ENCODE data around the gene EPS8L2.
"Not testable (repeated sequence)": the region's sequence is repeated elsewhere in the genome, so short reads cannot be mapped to it uniquely, and the experiment has no call there.

Gene EPS8L2

GRCh38 chr11:737366-737765, 31.3 kb downstream of the EPS8L2 start:
- H2AFZ ChIP-seq (ENCODE audit: low read depth) = no peak overlapping the region

GRCh38 chr11:737899-738298, 31.9 kb downstream of the EPS8L2 start:
- not testable (repeated sequence) for H2AFZ ChIP-seq (ENCODE audit: low read depth); H3K4me1 ChIP-seq (ENCODE audit: low read depth, poor library complexity, severe bottlenecking); H3K4me3 ChIP-seq (IDR thresholded peaks at IDR 0.05; ENCODE audit: insufficient read depth, low read depth, low read length); H3K4me2 ChIP-seq; H3K79me2 ChIP-seq (ENCODE audit: insufficient read depth, low read depth); H4K20me1 ChIP-seq (ENCODE audit: insufficient read depth); H3K36me3 ChIP-seq (ENCODE audit: insufficient read depth); H3K9ac ChIP-seq; H3K27ac ChIP-seq
- H3K27me3 ChIP-seq (ENCODE audit: insufficient read depth, low read depth) = peaks cover 33% of the 10 kb centered on the region

More at GRCh38 chr11:737366-737765, 31.3 kb downstream of the EPS8L2 start:
- H4K20me1 ChIP-seq (ENCODE audit: insufficient read depth) = no peaks in the 10 kb centered on the region
- H3K27ac ChIP-seq = no peak overlapping the region
- H3K4me1 ChIP-seq (ENCODE audit: low read depth, poor library complexity, severe bottlenecking) = no peaks in the 10 kb centered on the region
- H3K27me3 ChIP-seq (ENCODE audit: insufficient read depth, low read depth) = peaks cover 38% of the 10 kb centered on the region
- no peak overlapping the region for H3K4me3 ChIP-seq (IDR thresholded peaks at IDR 0.05; ENCODE audit: insufficient read depth, low read depth, low read length)
- H3K79me2 ChIP-seq (ENCODE audit: insufficient read depth, low read depth) = no peaks in the 10 kb centered on the region
- no peaks in the 10 kb centered on the region for H3K36me3 ChIP-seq (ENCODE audit: insufficient read depth)
- TF ChIP-seq, protein P1, sequence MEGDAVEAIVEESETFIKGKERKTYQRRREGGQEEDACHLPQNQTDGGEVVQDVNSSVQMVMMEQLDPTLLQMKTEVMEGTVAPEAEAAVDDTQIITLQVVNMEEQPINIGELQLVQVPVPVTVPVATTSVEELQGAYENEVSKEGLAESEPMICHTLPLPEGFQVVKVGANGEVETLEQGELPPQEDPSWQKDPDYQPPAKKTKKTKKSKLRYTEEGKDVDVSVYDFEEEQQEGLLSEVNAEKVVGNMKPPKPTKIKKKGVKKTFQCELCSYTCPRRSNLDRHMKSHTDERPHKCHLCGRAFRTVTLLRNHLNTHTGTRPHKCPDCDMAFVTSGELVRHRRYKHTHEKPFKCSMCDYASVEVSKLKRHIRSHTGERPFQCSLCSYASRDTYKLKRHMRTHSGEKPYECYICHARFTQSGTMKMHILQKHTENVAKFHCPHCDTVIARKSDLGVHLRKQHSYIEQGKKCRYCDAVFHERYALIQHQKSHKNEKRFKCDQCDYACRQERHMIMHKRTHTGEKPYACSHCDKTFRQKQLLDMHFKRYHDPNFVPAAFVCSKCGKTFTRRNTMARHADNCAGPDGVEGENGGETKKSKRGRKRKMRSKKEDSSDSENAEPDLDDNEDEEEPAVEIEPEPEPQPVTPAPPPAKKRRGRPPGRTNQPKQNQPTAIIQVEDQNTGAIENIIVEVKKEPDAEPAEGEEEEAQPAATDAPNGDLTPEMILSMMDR (conservative IDR thresholded peaks at IDR 0.05; ENCODE audit: low read depth, low read length) = no peak
- no peak overlapping the region for H3K9ac ChIP-seq
- no peak overlapping the region for H3K4me2 ChIP-seq

DNA sequence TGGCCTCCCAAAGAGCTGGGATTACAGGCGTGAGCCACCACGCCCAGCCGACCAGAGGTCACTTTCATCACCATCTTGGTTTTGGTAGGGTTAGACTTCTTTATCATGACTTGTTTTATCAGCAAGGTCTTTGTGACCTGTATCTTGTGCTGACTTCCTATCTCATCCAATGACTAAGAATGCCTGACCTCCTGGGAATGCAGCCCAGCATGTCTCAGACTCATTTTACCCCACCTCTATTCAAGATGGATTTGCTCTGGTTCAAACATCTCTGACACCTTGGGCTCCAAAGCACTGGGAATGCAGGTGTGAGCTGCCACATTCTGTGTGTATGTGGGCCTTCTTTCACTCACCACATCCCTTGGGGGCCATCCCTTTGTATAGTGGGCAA, 36.1 kb downstream of the EPS8L2 start:
- Histone ChIP-seq H3K79me2 (ENCODE audit: insufficient read depth, low read depth) (no peaks in the 10 kb centered on the region; the same call in 1 of the 2 replicates), H3K36me3 (ENCODE audit: insufficient read depth) (no peaks in the 10 kb centered on the region), H3K27me3 (ENCODE audit: insufficient read depth, low read depth) (peaks cover 19% of the 10 kb centered on the region), H3K4me3 (IDR thresholded peaks at IDR 0.05; ENCODE audit: insufficient read depth, low read depth, low read length) (no peak overlapping the region), H3K4me1 (ENCODE audit: low read depth, poor library complexity, severe bottlenecking) (peaks cover 13% of the 10 kb centered on the region), H4K20me1 (ENCODE audit: insufficient read depth) (no peaks in the 10 kb centered on the region), H3K4me2 (no peak overlapping the region), H2AFZ (ENCODE audit: low read depth) (no peak overlapping the region), H3K27ac (no peak overlapping the region), H3K9ac (no peak overlapping the region)
- TF ChIP-seq, protein P1 (conservative IDR thresholded peaks at IDR 0.05; ENCODE audit: low read depth, low read length) = no peak

DNA sequence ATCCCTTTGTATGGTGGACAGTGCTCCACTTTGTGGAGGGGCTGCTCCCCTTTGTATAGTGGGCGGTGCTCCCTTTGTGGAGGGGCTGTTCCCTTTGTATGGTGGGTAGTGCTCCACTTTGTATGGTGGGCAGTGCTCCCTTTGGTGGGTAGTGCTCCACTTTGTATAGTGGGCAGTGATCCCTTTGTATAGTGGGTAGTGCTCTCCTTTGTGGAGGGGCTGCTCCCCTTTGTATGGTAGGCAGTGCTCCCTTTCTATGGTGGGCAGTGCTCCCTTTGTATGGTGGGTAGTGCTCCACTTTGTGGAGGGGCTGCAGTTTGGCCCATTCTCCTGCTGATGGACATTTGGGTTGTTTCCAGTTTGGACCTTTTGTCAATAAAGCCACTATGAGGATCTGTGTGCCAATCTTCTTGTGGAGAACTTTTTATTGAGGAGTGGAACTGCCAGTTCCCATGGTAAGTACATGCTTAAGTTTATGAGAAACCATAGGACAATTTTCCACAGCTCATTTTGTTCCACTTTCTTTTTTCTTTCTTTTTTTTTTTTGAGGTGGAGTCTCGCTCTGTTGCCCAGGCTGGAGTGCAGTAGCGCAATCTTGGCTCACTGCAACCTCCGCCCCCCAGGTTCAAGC, 36.7 kb downstream of the EPS8L2 start:
- TF ChIP-seq, protein P1 (conservative IDR thresholded peaks at IDR 0.05; ENCODE audit: low read depth, low read length) = no peak
- no peak overlapping the region for H3K4me3 ChIP-seq (IDR thresholded peaks at IDR 0.05; ENCODE audit: insufficient read depth, low read depth, low read length)
- H3K27ac ChIP-seq = no peak overlapping the region
- no peaks in the 10 kb centered on the region for H4K20me1 ChIP-seq (ENCODE audit: insufficient read depth)
- no peak overlapping the region for H3K9ac ChIP-seq
- H3K27me3 ChIP-seq (ENCODE audit: insufficient read depth, low read depth) = peaks cover 13% of the 10 kb centered on the region; the same call in 1 of the 2 replicates
- H3K4me2 ChIP-seq = no peak overlapping the region
- H3K4me1 ChIP-seq (ENCODE audit: low read depth, poor library complexity, severe bottlenecking) = peaks cover 13% of the 10 kb centered on the region
- no peak overlapping the region for H2AFZ ChIP-seq (ENCODE audit: low read depth)
- H3K36me3 ChIP-seq (ENCODE audit: insufficient read depth) = no peaks in the 10 kb centered on the region
- peaks cover 4% of the 10 kb centered on the region; the same call in 1 of the 2 replicates for H3K79me2 ChIP-seq (ENCODE audit: insufficient read depth, low read depth)

DNA sequence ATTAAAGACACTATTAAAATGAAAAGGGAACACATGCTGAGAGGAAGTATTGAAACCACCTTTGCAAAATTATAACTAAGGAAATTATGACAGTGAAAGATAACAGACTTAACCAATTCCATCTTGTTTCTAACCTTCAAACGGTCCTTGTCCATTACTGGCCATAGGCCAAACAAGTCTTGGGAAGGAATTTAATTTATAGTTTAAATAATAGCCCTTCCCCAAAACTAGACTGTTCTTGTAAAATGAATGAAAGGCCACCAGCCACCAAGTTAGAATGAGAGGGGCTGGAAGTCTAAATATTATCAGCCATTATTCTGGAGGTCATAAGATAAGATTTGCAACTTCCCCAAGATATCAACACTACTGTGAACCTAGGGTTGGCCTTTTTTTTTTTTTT, 39.4 kb downstream of the EPS8L2 start:
- Histone ChIP-seq H3K9ac (no peak overlapping the region), H3K27me3 (ENCODE audit: insufficient read depth, low read depth) (no peaks in the 10 kb centered on the region), H4K20me1 (ENCODE audit: insufficient read depth) (no peaks in the 10 kb centered on the region), H3K27ac (no peak overlapping the region), H2AFZ (ENCODE audit: low read depth) (no peak overlapping the region), H3K4me1 (ENCODE audit: low read depth, poor library complexity, severe bottlenecking) (peaks cover 24% of the 10 kb centered on the region), H3K4me3 (IDR thresholded peaks at IDR 0.05; ENCODE audit: insufficient read depth, low read depth, low read length) (no peak overlapping the region), H3K36me3 (ENCODE audit: insufficient read depth) (no peaks in the 10 kb centered on the region), H3K79me2 (ENCODE audit: insufficient read depth, low read depth) (peaks cover 31% of the 10 kb centered on the region), H3K4me2 (peak overlapping the region; percentile 44; the same call in 1 of the 2 replicates)
- TF ChIP-seq, protein P1 (conservative IDR thresholded peaks at IDR 0.05; ENCODE audit: low read depth, low read length) = no peak
